NOMO-1 (cell line): ENCODE results near the gene TBC1D4.

Experiments used
- DNase-seq, 2 experiments: peaks; one replicate each; lab custom pipeline; 2025; ENCODE audit not compliant: unreplicated experiment in 2 of 2; lab: John Stamatoyannopoulos, UW

The TBC1D4 gene

DNA sequence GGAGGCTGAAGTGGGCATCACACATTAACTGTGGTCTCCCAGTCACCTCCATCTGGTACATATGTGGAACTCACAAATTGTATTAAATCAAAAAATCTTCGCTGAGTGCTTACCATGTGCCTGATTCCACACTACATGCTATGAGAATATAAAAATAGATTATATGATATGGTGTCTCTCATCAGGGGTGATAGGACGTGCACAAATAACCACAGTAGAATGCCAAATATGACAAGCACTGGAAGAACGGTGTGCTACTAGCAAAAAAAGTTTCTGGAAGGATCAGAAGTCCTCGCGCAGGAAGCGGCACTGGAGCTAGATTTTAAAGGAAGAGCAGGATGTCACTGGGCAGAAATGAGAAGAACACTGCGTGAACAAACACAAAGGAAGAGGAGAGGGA lies 62.3 kb downstream of the TBC1D4 start:
- no peak for DNase-seq

GRCh38 chr13:75418997-75419396 lies 63.0 kb downstream of the TBC1D4 start:
- peak; percentile 45 to 49 for DNase-seq

DNA sequence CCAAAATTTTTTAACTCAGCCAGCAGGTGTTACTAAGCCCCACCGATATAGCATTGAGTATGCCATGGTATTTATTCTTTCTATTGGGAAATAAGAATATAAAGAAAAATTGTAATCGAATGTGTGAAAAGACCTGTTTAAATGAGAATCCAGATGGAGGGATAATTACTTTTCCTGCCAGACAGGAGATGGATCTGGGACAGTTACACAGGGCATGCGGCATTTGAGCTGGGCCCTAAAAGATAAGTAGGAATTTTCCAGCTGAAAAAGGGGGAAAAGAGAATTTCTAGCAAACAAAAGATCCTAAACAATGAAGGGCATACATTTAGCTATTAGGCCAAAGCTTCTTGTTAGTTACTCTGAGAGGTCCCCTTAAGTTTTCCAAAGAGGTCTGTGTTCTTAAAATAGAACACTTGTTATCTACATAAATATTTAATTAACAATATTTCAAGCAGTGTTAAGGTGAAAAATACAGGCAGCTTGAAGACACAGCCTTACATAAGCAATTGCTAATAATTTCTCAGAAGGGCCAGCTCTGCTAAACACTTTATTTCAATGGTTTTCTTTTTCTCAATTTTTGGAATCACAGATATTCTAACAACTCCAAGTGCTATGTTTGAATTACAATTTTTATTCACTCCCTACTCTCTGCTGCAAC lies 63.7 kb downstream of the TBC1D4 start:
- no peak for DNase-seq

DNA sequence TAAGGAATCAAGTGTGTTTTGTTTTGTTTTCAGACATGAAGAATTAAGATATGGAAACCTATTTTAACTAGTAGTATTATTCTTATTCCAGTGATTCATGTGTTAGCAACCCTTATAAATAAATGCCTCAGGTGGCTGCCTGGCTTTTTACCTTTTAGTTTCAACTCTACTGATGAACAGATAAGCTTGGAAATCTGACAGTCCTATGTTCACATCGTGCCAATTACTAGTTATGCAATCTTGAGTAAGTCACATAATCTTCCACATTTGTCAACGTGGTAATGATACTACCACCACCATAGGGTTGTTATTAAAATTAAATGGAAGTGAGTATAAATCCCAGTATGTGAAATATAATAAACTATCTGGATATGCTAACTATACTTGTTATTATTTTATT lies 64.3 kb downstream of the TBC1D4 start:
- peak in 1 of 2 experiments; percentile 56 for DNase-seq

GRCh38 chr13:75417012-75417384 lies 65.0 kb downstream of the TBC1D4 start:
- peak in 1 of 2 experiments; percentile 15 for DNase-seq

DNA sequence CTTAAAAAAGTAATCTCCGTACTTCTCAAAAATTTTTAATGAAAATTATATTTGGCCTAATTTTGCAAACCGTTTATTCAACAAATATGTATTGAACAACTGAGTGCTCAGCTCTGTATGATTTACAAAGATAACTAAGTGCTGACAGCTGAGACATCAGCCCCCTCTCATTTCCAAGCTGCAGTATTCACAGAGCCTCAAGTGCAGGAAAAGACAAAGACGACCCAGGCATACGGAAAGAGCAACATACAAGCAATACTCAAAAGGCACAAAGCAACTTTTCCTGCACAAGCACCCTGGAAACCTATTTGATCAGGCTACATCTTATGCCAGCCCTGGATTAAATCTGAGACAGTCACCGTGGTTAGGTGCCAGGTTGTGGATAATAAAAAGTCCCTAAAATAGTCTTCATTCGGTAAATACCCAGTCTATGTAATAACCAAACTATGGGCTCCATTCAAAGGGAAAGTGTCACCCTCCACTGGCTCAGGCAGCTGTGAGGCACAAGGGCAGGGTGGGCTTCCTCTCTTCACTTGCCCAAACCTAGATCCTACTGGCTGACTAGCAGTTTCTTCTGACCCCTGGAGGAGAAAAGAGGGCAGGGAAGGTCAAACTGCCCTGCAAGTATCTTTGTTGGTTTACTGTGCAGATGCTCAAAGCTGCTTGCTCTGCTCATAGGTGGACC lies 65.5 kb downstream of the TBC1D4 start:
- no peak for DNase-seq

- DNase-seq = peak; percentile 60 to 93
These were observed 66.3 kb downstream of the TBC1D4 start for GRCh38 chr13:75415694-75416093.

DNA sequence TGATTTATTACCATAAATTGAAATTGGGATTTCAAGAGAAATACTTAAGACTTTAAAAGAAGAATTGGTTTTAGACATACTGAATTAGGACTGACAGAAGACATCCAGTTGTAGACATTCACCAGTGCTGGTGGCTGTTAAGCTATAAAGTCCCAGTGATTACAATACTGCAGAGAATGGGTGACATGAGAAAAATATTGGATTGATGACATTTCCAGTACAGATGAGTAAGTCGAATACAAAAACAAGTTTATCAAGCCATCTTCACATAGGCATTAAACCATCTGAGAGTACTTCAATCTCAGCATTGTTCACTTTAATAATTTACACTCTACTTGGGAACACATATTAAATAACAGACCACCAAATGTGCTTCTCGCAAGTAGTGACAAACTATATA lies 66.8 kb downstream of the TBC1D4 start:
- DNase-seq = no peak

DNA sequence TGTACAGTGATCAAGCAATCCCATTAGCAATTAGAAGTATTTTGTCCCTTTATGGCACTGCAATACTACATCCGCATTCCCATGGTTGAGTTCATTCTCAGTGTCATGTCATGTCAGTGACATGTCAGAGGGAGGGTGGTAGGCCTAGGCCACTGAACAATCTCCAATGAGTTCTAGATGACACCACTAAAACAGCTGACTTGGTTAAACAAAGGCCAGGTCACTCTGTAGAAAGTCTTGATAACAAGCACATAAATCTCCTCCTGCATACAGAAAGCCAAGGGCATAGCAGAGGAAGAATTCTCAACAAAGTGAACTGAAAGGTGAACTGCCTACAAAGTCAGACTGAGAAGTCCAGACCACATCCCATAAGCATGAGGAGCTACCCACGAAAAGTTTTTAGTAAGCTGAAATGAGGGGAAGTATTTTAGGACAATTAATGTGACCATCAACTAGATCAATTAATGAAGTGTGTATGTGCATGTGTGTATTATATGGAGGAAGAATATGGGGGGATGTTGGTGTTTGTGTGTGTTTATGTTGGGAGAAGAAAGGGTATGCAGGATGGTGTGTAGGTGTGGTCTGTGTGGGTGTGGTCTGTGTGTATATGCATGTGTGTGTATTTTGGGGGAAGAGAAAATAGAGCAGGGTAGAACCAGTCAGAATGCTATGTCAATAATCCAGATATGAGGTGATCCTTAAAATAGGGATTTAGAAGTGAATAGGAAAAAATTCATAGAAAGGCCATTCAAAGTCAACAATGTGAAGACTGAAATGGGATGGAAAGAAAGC lies 67.7 kb downstream of the TBC1D4 start:
- DNase-seq = no peak

- no peak for DNase-seq
These were observed 69.9 kb downstream of the TBC1D4 start for GRCh38 chr13:75411924-75412537.

DNA sequence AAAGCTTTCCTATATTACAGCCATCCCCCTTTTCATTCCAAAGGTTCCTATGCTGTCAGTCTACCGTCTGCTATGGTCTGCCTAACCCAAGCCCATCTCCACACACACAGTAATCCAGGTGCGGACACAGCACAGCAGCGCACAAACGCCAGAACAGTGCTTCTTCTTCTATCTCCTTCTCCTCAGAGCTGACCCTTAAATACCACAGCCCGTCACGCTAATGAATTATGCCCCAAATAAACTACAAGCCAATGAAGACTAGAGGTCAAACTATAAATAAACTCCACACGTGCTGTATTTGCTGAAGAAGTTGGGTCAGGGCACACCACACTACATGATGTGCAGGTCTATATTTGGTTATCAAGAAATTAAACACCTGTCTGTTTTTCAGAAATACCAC lies 71.8 kb downstream of the TBC1D4 start:
- no peak for DNase-seq

GRCh38 chr13:75407998-75408397 lies 74.0 kb downstream of the TBC1D4 start:
- DNase-seq = no peak

DNA sequence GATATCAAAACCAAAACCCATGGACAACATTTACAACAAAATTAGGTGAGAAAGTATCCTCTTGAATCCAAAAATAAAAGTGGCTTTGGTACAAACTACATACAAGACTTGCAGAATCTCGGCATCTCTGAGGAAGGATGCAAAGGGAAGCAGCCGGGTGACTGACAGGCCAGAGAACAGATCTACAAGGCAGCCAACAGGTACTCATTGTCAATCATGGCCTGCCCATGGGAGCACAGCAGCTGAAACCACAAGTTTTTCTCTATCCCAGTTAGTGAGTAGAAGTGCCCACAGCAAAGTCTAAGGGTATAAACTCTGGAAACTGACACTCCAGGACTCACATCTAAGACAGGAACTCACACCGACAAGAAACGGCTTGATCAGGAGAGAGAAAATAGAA lies 74.5 kb downstream of the TBC1D4 start:
- DNase-seq = no peak

DNA sequence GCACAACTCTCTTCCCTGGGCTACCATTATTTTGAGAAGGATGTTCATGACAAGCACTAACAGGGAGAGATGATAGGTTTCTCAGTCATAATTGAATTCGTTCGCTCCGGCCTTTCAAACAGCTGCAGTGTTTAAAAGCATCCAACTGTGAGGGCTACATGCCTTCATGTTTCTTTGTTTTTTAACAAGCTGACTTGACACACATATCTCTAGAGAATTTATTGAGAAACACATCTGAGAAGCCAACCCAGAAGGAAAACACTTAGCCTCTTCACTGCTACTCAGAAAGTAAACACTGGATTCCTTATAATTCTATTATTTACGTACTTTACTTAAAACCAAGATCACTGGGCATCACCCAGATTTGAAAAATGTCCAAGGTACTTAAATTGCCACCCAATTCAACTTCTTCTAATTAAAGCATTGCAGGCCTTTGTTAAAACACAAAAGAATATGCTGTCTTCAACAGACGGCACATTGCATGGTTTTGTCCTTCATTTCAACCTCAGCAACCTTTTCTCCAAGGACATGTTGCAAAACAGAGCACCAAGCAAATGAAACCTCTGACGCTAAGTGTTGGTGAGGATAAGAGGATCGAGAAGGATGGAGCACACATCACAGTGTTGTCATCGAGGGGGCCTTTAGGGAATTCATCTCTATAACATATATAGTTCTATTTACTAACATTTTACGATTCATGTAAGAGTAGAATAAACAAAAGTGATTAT lies 75.8 kb downstream of the TBC1D4 start:
- DNase-seq = no peak

- DNase-seq = no peak
These were observed 77.2 kb downstream of the TBC1D4 start for GRCh38 chr13:75404726-75405125.

DNA sequence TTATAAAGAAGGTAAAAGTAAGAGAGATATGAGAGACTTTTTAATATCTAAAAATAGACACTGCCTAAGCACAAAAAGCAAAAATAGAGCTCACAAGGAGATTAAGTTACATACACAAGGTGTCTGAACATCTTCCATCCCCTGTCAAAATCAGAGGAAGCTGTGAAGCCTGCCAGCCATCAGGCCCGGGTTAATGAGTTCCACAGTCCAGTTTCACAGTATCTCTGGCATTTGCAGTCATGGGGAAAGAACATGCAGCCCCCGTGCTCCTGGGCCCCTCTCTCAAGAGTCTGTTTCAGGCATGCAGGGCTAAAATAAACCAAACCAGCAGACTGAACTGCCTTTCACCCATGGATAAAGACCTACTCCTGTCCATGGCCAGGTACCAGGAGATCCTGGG lies 79.2 kb downstream of the TBC1D4 start:
- no peak for DNase-seq

GRCh38 chr13:75400775-75401174 lies 81.2 kb downstream of the TBC1D4 start:
- DNase-seq = no peak

DNA sequence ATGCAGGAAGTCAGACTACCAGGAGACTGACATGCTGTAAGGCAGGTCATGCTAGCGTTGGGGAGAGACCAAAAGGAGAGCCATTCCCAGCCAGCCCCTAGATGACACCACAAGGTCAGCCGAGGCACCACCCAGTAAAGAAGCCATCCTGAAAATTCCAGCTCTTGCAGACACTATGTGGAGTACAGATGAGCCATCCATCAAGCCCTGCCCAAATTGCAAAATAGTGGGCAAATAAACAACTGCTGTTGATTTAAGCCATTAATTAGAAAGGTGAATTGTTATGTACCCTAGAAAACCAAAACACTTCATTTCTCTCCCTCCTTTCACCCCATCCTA lies 82.1 kb downstream of the TBC1D4 start:
- DNase-seq = no peak

- DNase-seq = no peak
These were observed 82.6 kb downstream of the TBC1D4 start for GRCh38 chr13:75399168-75399878.

GRCh38 chr13:75398072-75398471 lies 83.9 kb downstream of the TBC1D4 start:
- DNase-seq = no peak
